ENCODE results near the gene ANKH. TPM values are rescaled to one million over a fixed set of nuclear protein-coding genes. Genes with fewer than 3 reads are reported as not detected.
"Not testable (repeated sequence)": the region's sequence is repeated elsewhere in the genome, so short reads cannot be mapped to it uniquely, and the experiment has no call there.

The ANKH gene
- total RNA-seq, 1 donor from 2014 or later = 0.19 TPM

- no peaks in the 10 kb centered on the region for H3K9me3 Mint-ChIP-seq
- no peak for DNase-seq (ENCODE audit: low spot score)
- Histone ChIP-seq H3K4me1 (peaks cover under 1% of the 10 kb centered on the region), H2AFZ (replicated peaks) (no peak overlapping the region), H4K20me1 (ENCODE audit: low read depth) (no peaks in the 10 kb centered on the region), H3K79me2 (ENCODE audit: low read depth) (no peaks in the 10 kb centered on the region), H3K9me3 (ENCODE audit: low read depth) (no peaks in the 10 kb centered on the region), H3K27ac (no peak overlapping the region), H3K4me3 (no peak overlapping the region), H3K4me2 (no peak overlapping the region), H3F3A (ENCODE audit: low read depth) (no peaks in the 10 kb centered on the region), H3K9ac (no peak overlapping the region), H3K36me3 (no peaks in the 10 kb centered on the region), H3K27me3 (no peaks in the 10 kb centered on the region)
- H3K27me3 Mint-ChIP-seq (ENCODE audit: insufficient read depth, low read depth) = no peaks in the 10 kb centered on the region
- TF ChIP-seq, protein P1, sequence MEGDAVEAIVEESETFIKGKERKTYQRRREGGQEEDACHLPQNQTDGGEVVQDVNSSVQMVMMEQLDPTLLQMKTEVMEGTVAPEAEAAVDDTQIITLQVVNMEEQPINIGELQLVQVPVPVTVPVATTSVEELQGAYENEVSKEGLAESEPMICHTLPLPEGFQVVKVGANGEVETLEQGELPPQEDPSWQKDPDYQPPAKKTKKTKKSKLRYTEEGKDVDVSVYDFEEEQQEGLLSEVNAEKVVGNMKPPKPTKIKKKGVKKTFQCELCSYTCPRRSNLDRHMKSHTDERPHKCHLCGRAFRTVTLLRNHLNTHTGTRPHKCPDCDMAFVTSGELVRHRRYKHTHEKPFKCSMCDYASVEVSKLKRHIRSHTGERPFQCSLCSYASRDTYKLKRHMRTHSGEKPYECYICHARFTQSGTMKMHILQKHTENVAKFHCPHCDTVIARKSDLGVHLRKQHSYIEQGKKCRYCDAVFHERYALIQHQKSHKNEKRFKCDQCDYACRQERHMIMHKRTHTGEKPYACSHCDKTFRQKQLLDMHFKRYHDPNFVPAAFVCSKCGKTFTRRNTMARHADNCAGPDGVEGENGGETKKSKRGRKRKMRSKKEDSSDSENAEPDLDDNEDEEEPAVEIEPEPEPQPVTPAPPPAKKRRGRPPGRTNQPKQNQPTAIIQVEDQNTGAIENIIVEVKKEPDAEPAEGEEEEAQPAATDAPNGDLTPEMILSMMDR (IDR thresholded peaks at IDR 0.05) = no peak
- no peak for TF ChIP-seq EZH2phosphoT487 (IDR thresholded peaks at IDR 0.05)
- TF ChIP-seq EZH2 (IDR thresholded peaks at IDR 0.05) = no peak
- no peak overlapping the region for H3K4me3 Mint-ChIP-seq
- no peaks in the 10 kb centered on the region for H3K36me3 Mint-ChIP-seq
- peaks cover 6% of the 10 kb centered on the region for H3K4me1 Mint-ChIP-seq
- no peak overlapping the region for H3K27ac Mint-ChIP-seq
These were observed 31.0 kb downstream of the ANKH start for GRCh38 chr5:14840624-14841023.

DNA sequence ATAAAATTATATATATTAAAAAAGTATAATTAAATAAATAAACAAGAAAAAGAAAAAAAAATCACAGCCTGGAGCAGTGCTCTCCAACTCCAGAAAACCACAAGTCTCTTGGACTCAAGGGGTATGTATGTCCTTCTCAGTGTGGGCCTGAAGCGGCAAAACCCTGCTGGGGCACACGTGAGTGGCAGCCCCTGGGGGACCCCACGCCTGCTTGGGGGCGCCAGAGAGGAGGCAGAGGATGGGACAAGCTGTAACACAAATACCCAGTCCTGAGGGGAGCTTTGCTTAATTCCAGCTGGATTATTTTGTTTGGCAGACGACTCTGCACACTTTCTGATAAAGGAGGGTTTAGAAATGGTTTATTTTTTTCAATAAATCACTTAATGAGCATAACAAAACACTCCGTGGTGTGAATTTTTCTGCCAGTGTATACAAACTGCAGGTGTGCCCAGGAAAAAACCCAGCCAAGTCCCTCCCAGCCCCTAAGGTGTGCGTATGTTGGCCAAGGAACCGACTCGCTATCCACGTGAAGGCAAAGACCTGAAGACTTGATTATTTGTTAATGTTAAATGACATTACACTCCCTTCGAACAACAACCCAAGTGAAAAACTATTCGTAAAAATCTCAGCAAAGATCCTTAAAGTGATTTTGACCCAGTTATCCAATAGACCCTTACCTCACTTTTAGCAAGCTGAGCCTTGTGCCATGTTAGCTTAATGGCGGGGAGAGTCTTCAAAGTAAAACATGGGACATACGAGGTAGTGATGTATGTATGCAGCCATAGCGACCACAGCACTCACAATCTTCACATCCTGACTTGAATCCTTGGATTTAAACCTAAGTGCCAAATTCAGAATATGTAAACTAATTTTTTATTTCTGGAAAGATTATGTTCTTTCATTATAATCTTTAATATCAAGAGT lies 32.9 kb downstream of the ANKH start:
- no peak overlapping the region for H3K4me3 Mint-ChIP-seq
- peaks cover 3% of the 10 kb centered on the region for H3F3A ChIP-seq (ENCODE audit: low read depth)
- H4K20me1 ChIP-seq (ENCODE audit: low read depth) = no peaks in the 10 kb centered on the region
- no peak for DNase-seq (ENCODE audit: low spot score)
- H3K4me1 Mint-ChIP-seq = no peaks in the 10 kb centered on the region
- H3K9me3 Mint-ChIP-seq = no peaks in the 10 kb centered on the region
- H3K27ac Mint-ChIP-seq = no peak overlapping the region
- TF ChIP-seq, protein P1 (IDR thresholded peaks at IDR 0.05) = peak; percentile 19
- TF ChIP-seq EZH2phosphoT487 (IDR thresholded peaks at IDR 0.05) = no peak
- H3K9ac ChIP-seq = no peak overlapping the region
- H3K9me3 ChIP-seq (ENCODE audit: low read depth) = no peaks in the 10 kb centered on the region
- H3K4me2 ChIP-seq = no peak overlapping the region
- H3K4me3 ChIP-seq = no peak overlapping the region
- H3K27me3 Mint-ChIP-seq (ENCODE audit: insufficient read depth, low read depth) = no peaks in the 10 kb centered on the region
- H3K27me3 ChIP-seq = no peaks in the 10 kb centered on the region
- no peaks in the 10 kb centered on the region for H3K36me3 ChIP-seq
- peaks cover 10% of the 10 kb centered on the region for H3K4me1 ChIP-seq
- no peaks in the 10 kb centered on the region for H3K36me3 Mint-ChIP-seq
- H3K79me2 ChIP-seq (ENCODE audit: low read depth) = no peaks in the 10 kb centered on the region
- H2AFZ ChIP-seq (replicated peaks) = no peak overlapping the region
- no peak overlapping the region for H3K27ac ChIP-seq

DNA sequence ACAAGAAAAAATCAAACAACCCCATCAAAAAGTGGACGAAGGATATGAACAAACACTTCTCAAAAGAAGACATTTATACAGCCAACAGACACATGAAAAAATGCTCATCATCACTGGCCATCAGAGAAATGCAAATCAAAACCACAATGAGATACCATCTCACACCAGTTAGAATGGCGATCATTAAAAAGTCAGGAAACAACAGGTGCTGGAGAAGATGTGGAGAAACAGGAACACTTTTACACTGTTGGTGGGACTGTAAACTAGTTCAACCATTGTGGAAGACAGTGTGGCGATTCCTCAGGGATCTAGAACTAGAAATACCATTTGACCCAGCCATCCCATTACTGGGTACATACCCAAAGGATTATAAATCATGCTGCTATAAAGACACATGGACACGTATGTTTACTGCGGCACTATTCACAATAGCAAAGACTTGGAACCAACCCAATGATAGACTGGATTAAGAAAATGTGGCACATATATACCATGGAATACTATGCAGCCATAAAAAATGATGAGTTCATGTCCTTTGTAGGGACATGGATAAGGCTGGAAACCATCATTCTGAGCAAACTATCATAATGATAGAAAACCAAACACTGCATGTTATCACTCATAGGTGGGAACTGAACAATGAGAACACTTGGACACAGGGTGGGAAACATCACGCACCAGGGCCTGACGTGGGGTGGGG lies 34.0 kb downstream of the ANKH start:
- H3F3A ChIP-seq (ENCODE audit: low read depth); H3K9me3 ChIP-seq (ENCODE audit: low read depth); H3K27ac Mint-ChIP-seq; H3K4me2 ChIP-seq; H3K4me3 Mint-ChIP-seq; H3K9ac ChIP-seq; H4K20me1 ChIP-seq (ENCODE audit: low read depth); H3K79me2 ChIP-seq (ENCODE audit: low read depth); H3K27me3 Mint-ChIP-seq (ENCODE audit: insufficient read depth, low read depth); H3K4me1 Mint-ChIP-seq; H3K36me3 ChIP-seq; DNase-seq (ENCODE audit: low spot score); H3K27ac ChIP-seq; H3K36me3 Mint-ChIP-seq; H3K27me3 ChIP-seq; H3K4me1 ChIP-seq; H2AFZ ChIP-seq (replicated peaks); H3K4me3 ChIP-seq; H3K9me3 Mint-ChIP-seq: not testable (repeated sequence)

Data from neural progenitor cell (in vitro differentiated cells).